EH (cell line): ENCODE results near the gene CLDN6.

ENCODE experiments used
- DNase-seq: peaks from one replicate; pipeline ENCODE4 v3.0.0-alpha.2; 2015; ENCODE audit warnings: low read depth

CLDN6 gene

DNA sequence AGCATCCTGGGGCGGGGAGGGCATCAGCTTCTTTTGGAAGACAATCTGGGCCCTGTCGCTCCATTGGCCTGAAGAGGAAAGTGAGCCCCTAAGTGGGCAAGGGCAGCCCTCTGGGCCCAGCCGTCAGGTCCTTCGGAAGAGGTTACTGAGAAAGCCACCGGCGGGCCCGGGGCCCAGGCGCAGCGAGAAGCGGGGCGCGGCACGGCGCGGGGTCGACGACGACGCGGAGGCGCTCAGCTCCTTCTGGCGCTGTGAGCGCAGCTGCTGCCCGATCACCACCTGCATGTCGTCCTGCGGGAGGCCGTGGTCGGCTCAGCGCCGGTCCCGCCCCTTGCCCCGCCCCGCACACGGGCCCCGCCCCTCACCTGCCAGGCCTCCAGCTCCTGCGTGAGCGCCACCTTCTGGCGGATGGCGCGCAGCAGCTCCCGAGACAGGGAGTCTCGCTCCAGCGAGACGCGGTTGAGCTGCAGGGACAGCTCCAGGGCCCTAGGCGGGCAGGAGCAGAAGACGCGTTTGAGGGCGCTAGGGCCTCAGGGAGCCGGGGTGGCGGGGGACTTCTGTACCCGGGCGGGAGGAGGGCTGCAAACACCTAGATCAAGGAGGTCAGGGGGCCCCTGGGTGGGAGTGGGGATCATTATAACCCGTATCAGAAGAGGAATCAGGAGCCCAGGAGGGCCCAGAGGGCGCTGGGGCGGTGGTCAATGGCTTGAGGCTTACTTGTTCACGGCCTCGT lies 10.2 kb upstream of the CLDN6 start:
- peak; percentile 73 for DNase-seq

GRCh38 chr16:3027489-3027795 lies 9.5 kb upstream of the CLDN6 start:
- DNase-seq, result no peak

DNA sequence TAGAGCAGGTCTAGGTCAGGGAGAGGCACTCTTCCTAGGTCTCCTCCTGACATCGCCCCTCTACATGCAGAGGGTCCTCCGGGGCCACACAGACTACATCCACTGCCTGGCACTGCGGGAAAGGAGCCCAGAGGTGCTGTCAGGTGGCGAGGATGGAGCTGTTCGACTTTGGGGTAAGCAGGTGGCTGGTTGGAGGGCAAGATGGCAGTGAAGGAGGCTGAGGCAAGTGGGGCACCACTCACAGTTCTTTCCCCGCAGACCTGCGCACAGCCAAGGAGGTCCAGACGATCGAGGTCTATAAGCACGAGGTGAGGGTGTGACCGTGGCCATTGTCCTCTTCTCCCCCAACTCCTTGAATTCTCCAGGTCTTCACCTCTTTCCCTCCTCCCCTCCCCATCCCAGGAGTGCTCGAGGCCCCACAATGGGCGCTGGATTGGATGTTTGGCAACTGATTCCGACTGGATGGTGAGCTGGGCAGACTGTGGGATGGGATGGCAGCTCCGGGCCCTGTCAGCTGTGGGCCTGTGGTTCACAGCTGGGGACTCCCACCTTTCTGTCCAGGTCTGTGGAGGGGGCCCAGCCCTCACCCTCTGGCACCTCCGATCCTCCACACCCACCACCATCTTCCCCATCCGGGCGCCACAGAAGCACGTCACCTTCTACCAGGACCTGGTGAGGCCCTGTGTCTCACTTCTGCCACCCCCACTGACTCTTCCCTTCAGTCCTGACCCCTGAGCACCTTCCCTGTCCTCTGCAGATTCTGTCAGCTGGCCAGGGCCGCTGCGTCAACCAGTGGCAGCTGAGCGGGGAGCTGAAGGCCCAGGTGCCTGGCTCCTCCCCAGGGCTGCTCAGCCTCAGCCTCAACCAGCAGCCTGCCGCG lies 8.9 kb upstream of the CLDN6 start:
- DNase-seq, result no peak

DNA sequence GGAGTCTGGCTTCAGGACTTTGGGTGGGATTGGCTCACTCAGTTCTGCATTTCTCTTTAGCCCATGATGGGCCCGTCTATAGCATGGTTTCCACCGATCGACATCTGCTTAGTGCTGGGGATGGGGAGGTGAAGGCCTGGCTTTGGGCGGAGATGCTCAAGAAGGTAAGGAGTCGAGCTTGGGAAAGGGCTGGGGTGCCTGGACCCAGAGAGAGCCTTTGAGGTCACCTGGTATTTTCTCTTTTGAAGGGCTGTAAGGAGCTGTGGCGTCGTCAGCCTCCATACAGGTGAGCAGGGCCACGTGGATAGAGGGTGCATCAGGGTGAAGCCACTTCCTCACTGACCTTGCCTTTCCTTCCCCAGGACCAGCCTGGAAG lies 8.0 kb upstream of the CLDN6 start:
- DNase-seq, result no peak

DNA sequence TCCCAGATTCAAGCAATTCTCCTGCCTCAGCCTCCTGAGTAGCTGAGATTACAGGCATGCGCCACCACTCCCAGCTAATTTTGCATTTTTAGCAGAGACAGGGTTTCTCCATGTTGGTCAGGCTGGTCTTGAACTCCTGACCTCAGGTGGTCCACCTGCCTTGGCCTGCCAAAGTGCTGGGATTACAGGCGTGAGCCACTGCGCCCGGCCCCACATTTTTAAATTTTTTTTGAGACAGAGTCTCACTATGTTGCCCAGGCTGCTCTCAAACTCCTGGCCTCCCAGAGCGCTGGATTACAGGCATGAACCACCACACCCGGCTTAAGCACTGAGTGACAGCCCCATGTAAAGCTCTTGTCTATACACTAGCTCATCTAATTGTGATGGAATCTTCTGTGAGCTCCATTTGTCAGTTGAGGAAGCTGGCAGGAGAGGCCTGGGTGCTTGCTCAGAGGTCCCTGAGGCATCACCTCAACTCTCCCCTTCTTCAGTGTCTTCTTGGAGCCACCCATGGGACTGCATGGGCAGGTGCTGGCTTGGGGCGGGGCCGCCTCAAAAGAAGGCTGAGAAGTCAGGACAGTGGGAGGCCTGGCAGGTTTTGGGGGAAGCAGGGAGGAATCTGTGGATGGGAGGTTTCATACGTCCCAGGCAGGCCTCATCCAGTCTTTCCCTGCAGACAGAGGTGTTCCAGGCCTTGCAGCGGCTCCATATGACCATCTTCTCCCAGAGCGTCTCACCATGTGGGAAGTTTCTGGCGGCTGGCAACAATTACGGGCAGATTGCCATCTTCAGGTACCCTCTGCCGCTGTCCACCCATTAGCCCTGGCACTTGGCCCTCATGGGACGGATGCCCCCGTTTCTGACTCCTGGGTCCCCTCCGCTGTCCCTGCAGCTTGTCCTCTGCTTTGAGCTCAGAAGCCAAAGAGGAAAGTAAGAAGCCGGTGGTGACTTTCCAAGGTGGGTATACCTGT lies 7.3 kb upstream of the CLDN6 start:
- no peak for DNase-seq

- DNase-seq, result peak; percentile 97
Observed at GRCh38 chr16:3023669-3024478, 5.9 kb upstream of the CLDN6 start, which contains the start of the genes HCFC1R1 and THOC6. Gene HCFC1R1 (minus strand): TSS chr16:3023942. CDS start chr16:3023941, 1 bp downstream. Gene THOC6 (plus strand): TSS chr16:3024035. CDS start chr16:3024327, 292 bp downstream.

GRCh38 chr16:3023415-3023668 lies 5.4 kb upstream of the CLDN6 start:
- peak; percentile 85 for DNase-seq

- DNase-seq, result peak; percentile 65
Observed at GRCh38 chr16:3022684-3023414, 4.9 kb upstream of the CLDN6 start.

DNA sequence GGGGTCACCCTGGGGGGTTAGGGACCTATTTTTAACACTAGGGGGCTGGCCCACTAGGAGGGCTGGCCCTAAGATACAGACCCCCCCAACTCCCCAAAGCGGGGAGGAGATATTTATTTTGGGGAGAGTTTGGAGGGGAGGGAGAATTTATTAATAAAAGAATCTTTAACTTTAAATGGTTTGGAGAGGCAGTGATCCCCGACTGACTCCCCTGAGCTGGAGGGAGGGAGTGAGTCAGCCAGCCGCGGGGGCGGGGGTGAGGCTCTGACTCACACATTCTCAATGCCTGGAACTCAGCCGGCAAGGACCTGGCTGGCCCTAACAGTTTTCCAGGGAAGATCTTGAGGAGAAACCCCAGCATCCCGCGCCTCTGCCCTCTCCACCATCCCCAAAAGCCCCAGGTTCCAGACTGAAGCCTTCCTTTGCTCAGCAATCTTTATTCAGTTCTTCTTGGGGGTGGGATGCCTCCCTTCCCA lies 4.3 kb upstream of the CLDN6 start:
- DNase-seq, result peak; percentile 98

DNA sequence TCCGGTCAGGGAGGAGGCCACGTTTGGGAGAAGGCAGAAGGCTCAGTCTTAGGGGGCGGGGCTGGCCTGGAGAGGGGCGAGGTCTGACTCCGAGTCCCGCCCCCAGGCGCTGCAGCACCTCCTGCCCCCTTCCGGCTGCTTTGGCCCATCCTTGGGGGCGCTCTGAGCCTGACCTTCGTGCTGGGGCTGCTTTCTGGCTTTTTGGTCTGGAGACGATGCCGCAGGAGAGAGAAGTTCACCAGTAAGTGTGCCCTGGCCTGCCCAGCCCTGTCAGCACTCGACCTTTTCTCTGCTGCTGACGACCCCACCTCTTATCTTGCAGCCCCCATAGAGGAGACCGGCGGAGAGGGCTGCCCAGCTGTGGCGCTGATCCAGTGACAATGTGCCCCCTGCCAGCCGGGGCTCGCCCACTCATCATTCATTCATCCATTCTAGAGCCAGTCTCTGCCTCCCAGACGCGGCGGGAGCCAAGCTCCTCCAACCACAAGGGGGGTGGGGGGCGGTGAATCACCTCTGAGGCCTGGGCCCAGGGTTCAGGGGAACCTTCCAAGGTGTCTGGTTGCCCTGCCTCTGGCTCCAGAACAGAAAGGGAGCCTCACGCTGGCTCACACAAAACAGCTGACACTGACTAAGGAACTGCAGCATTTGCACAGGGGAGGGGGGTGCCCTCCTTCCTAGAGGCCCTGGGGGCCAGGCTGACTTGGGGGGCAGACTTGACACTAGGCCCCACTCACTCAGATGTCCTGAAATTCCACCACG lies 3.6 kb upstream of the CLDN6 start:
- DNase-seq, result peak; percentile 97

- DNase-seq, result peak; percentile 91
Observed at GRCh38 chr16:3020604-3021448, 2.8 kb upstream of the CLDN6 start.

DNA sequence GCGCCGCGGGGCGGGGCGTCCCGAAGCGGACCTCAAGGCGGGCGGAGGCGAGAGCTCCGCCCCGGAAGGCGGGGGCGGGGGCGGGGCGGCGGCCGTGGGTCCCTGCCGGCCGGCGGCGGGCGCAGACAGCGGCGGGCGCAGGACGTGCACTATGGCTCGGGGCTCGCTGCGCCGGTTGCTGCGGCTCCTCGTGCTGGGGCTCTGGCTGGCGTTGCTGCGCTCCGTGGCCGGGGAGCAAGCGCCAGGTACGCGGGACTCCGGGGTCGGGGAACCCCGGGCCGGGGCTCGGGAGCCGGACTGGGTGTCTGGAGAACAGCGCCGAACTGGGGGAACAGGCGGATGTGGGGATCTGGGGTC lies 2.2 kb upstream of the CLDN6 start, which contains the start of gene TNFRSF12A:
TNFRSF12A (plus strand) TSS at position 122 of the 357 bp plus-strand sequence; CDS start at position 152, 30 bp downstream.
- DNase-seq, result peak; percentile 85

DNA sequence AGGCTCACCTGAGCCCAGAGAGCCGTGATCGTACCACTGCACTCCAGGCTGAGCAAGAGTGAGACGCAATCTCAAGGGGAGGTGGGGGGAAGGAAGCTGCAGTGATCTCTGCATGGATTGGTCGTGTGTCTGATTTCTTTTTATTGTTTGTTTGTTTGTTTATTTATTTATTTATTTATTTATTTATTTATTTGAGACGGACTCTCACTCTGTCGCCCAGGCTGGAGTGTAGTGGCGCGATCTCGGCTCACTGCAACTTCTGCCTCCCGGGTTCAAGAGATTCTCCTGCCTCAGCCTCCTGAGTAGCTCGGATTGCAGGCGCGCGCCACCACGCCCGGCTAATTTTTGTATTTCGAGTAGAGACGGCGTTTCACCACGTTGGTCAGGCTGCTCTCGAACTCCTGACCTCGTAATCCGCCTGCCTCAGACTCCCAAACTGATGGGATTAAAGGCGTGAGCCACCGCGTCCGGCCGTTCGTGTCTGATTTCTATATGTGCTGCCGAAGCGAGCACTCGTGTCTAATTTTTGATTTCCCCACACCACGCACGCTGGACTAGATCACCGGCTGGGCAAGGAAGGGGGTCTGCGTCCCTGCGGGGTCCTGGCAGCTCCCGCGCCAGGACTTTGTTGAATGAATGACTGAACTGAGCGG lies 1.7 kb upstream of the CLDN6 start:
- no peak for DNase-seq

GRCh38 chr16:3017344-3017743 lies 639 bp downstream of the CLDN6 start:
- no peak for DNase-seq

- no peak for DNase-seq
Observed at GRCh38 chr16:3015865-3016521, 2.0 kb downstream of the CLDN6 start.

GRCh38 chr16:3014971-3015370 lies 3.0 kb downstream of the CLDN6 start:
- DNase-seq, result no peak

- no peak for DNase-seq
Observed at GRCh38 chr16:3013998-3014690, 3.8 kb downstream of the CLDN6 start.
